ENCODE measurements around the gene CREBBP. TPM values are rescaled to one million over a fixed set of nuclear protein-coding genes. Genes with fewer than 3 reads are reported as not detected.

Gene CREBBP
- total and polyA plus RNA-seq, 2 donors from 2014 or later = 5.9 to 74.6 TPM

GRCh38 chr16:3754081-3754703 is 126.3 kb downstream of the CREBBP start:
- Histone ChIP-seq H3K9me3 (ENCODE audit: control insufficient read depth in 2 of 3, insufficient read depth in 1 of 3, low read length in 3 of 3) (no peaks in the 10 kb centered on the region), H3K27me3 (ENCODE audit: control insufficient read depth, insufficient read depth, low read length) (no peaks in the 10 kb centered on the region), H3K9ac (ENCODE audit: low read length in 3 of 3) (no peak overlapping the region), H3K27ac (ENCODE audit: low read depth in 2 of 2, low read length in 2 of 2) (no peak overlapping the region), H3K4me3 (ENCODE audit: low read length in 3 of 3) (no peak overlapping the region), H3K36me3 (ENCODE audit: control insufficient read depth in 2 of 3, insufficient read depth in 3 of 3, low read length in 3 of 3) (peaks cover 10 to 57% (median 25%) of the 10 kb centered on the region in 3 donors), H3K4me1 (ENCODE audit: control insufficient read depth in 2 of 3, insufficient read depth in 2 of 3, low read depth in 1 of 3, low read length in 3 of 3) (peaks cover 0 to 6% (median 0%) of the 10 kb centered on the region in 3 donors)
- DNase-seq (no peak), FAIRE-seq (no peak)
- TF ChIP-seq, protein P1, sequence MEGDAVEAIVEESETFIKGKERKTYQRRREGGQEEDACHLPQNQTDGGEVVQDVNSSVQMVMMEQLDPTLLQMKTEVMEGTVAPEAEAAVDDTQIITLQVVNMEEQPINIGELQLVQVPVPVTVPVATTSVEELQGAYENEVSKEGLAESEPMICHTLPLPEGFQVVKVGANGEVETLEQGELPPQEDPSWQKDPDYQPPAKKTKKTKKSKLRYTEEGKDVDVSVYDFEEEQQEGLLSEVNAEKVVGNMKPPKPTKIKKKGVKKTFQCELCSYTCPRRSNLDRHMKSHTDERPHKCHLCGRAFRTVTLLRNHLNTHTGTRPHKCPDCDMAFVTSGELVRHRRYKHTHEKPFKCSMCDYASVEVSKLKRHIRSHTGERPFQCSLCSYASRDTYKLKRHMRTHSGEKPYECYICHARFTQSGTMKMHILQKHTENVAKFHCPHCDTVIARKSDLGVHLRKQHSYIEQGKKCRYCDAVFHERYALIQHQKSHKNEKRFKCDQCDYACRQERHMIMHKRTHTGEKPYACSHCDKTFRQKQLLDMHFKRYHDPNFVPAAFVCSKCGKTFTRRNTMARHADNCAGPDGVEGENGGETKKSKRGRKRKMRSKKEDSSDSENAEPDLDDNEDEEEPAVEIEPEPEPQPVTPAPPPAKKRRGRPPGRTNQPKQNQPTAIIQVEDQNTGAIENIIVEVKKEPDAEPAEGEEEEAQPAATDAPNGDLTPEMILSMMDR (IDR thresholded peaks at IDR 0.05; ENCODE audit: borderline replicate concordance, extremely low read depth, insufficient read depth) = no peak
- intact Hi-C loops (cut with DNase I) = no loop called here

GRCh38 chr16:3752984-3753383 is 127.5 kb downstream of the CREBBP start:
- H3K27me3 ChIP-seq (ENCODE audit: control insufficient read depth, insufficient read depth, low read length) = no peaks in the 10 kb centered on the region
- H3K36me3 ChIP-seq (ENCODE audit: control insufficient read depth in 2 of 3, insufficient read depth in 3 of 3, low read length in 3 of 3) = peaks cover 10 to 50% (median 25%) of the 10 kb centered on the region in 3 donors
- H3K27ac ChIP-seq (ENCODE audit: low read depth in 2 of 2, low read length in 2 of 2) = no peak overlapping the region
- H3K4me1 ChIP-seq (ENCODE audit: control insufficient read depth in 2 of 3, insufficient read depth in 2 of 3, low read depth in 1 of 3, low read length in 3 of 3) = peaks cover 0 to 6% (median 0%) of the 10 kb centered on the region in 3 donors
- H3K9me3 ChIP-seq (ENCODE audit: control insufficient read depth in 2 of 3, insufficient read depth in 1 of 3, low read length in 3 of 3) = no peaks in the 10 kb centered on the region
- no peak overlapping the region for H3K9ac ChIP-seq (ENCODE audit: low read length in 3 of 3)
- intact Hi-C loops (cut with DNase I) = no loop called here
- FAIRE-seq = no peak
- no peak for DNase-seq
- no peak overlapping the region for H3K4me3 ChIP-seq (ENCODE audit: low read length in 3 of 3)
- TF ChIP-seq, protein P1 (IDR thresholded peaks at IDR 0.05; ENCODE audit: borderline replicate concordance, extremely low read depth, insufficient read depth) = no peak

- Histone ChIP-seq H3K4me3 (ENCODE audit: low read length in 3 of 3) (no peak overlapping the region), H3K27me3 (ENCODE audit: control insufficient read depth, insufficient read depth, low read length) (no peaks in the 10 kb centered on the region), H3K36me3 (ENCODE audit: control insufficient read depth in 2 of 3, insufficient read depth in 3 of 3, low read length in 3 of 3) (peaks cover 7 to 47% (median 21%) of the 10 kb centered on the region in 3 donors), H3K27ac (ENCODE audit: low read depth in 2 of 2, low read length in 2 of 2) (no peak overlapping the region), H3K9me3 (ENCODE audit: control insufficient read depth in 2 of 3, insufficient read depth in 1 of 3, low read length in 3 of 3) (no peaks in the 10 kb centered on the region), H3K9ac (ENCODE audit: low read length in 3 of 3) (no peak overlapping the region), H3K4me1 (ENCODE audit: control insufficient read depth in 2 of 3, insufficient read depth in 2 of 3, low read depth in 1 of 3, low read length in 3 of 3) (peaks cover 0 to 6% (median 0%) of the 10 kb centered on the region in 3 donors)
- DNase-seq (no peak), FAIRE-seq (no peak)
- TF ChIP-seq, protein P1 (IDR thresholded peaks at IDR 0.05; ENCODE audit: borderline replicate concordance, extremely low read depth, insufficient read depth) = no peak
- intact Hi-C loops (cut with DNase I) = no loop called here
These were observed 128.6 kb downstream of the CREBBP start for GRCh38 chr16:3751878-3752277.

Data from kidney (tissue), 14 donors.